Keratinocyte (primary cell): Measurements from ENCODE around the gene PJA1. TPM values are rescaled to one million over a fixed set of nuclear protein-coding genes. Genes with fewer than 3 reads are reported as not detected.

ENCODE experiments used
- DNase-seq: peaks from one replicate; pipeline ENCODE4 v3.0.0-alpha.2; 2011; ENCODE audit warnings: low read depth, missing footprints, low spot score
- FAIRE-seq: peaks from 2 replicates; lab custom pipeline; 2011; peaks lifted over from hg19 to GRCh38; lab: Jason Lieb, UNC
- H2AFZ ChIP-seq: 2 replicates; pipeline ENCODE4 v1.6.0; 2012; ENCODE audit warnings: low read length, control low read depth, inconsistent platforms; ENCODE audit not compliant: control insufficient read depth
- H3K27ac ChIP-seq: 2 replicates; pipeline ENCODE4 v1.5.1; 2011; ENCODE audit warnings: low read length; ENCODE audit not compliant: control insufficient read depth, insufficient read depth
- H3K27me3 ChIP-seq: 3 replicates; pipeline ENCODE4 v1.6.0; 2011; ENCODE audit warnings: low read length; ENCODE audit not compliant: control insufficient read depth, insufficient read depth; ENCODE audit errors: extremely low read depth
- H3K36me3 ChIP-seq, 2 experiments: 2 replicates in 1 of 2; 3 replicates in 1 of 2; pipeline ENCODE4 v1.5.1; 2011; ENCODE audit warnings: low read length in 2 of 2, mild to moderate bottlenecking in 1 of 2; ENCODE audit not compliant: control insufficient read depth in 2 of 2, insufficient read depth in 2 of 2; ENCODE audit errors: extremely low read depth in 1 of 2
- H3K4me1 ChIP-seq: 3 replicates; pipeline ENCODE4 v1.5.1; 2011; ENCODE audit warnings: low read length; ENCODE audit not compliant: control insufficient read depth, insufficient read depth; ENCODE audit errors: extremely low read depth
- H3K4me2 ChIP-seq: 3 replicates; pipeline ENCODE4 v1.6.0; 2011; ENCODE audit warnings: low read depth, low read length; ENCODE audit not compliant: control insufficient read depth, insufficient read depth; ENCODE audit errors: extremely low read depth
- H3K4me3 ChIP-seq, 3 experiments: fragments of 200-600 bp in 1 of 3; sonication (generic) in 1 of 3; 2 replicates in 2 of 3; 3 replicates in 1 of 3; pipeline ENCODE4 v1.5.1; 2011 to 2016; ENCODE audit warnings: low read length in 3 of 3, mild to moderate bottlenecking in 3 of 3, control low read depth in 2 of 3, inconsistent platforms in 1 of 3, low read depth in 1 of 3, mixed read lengths in 1 of 3, mixed run types in 1 of 3, moderate library complexity in 1 of 3; ENCODE audit not compliant: control insufficient read depth in 2 of 3, insufficient read depth in 2 of 3; ENCODE audit errors: extremely low read depth in 1 of 3
- H3K79me2 ChIP-seq: 2 replicates; pipeline ENCODE4 v1.6.0; 2012; ENCODE audit warnings: low read length; ENCODE audit not compliant: control insufficient read depth, insufficient read depth
- H3K9ac ChIP-seq: 3 replicates; pipeline ENCODE4 v1.6.0; 2011; ENCODE audit warnings: low read length; ENCODE audit not compliant: control insufficient read depth, insufficient read depth; ENCODE audit errors: extremely low read depth
- H3K9me1 ChIP-seq: 3 replicates; pipeline ENCODE4 v1.6.0; 2011; ENCODE audit warnings: low read length; ENCODE audit not compliant: control insufficient read depth, insufficient read depth; ENCODE audit errors: extremely low read depth
- H3K9me3 ChIP-seq: 2 replicates; pipeline ENCODE4 v1.5.1; 2012; ENCODE audit warnings: low read depth, low read length; ENCODE audit not compliant: control insufficient read depth
- H4K20me1 ChIP-seq: 3 replicates; pipeline ENCODE4 v1.6.0; 2011; ENCODE audit warnings: low read length; ENCODE audit not compliant: control insufficient read depth, insufficient read depth; ENCODE audit errors: extremely low read depth
- EZH2 ChIP-seq: IDR thresholded peaks from one replicate; pipeline ENCODE4 v1.6.1; 2012; ENCODE audit warnings: inconsistent platforms, mild to moderate bottlenecking, low read length, moderate library complexity
- dilution Hi-C: fragments of 300-500 bp; cut with MboI; formaldehyde crosslinking; loops from one replicate; pipeline ENCODE4 v1.7.0; 2020; ENCODE audit warnings: low sequenced_read_pairs; ENCODE audit not compliant: extremely low pct_ligation_motif_present
- polyA plus RNA-seq, 5 experiments: library from polyadenylated mRNA; depleted of rRNA in 3 of 5; stranded (reverse) in 3 of 5; stranded (forward) in 1 of 5; unstranded in 1 of 5; fragments of >200 nt; gene quantifications; 1 replicate in 1 of 5; 2 replicates in 3 of 5; 3 replicates in 1 of 5; pipeline versions ENCODE4 v1.2.1 to v1.2.3, GENCODE V29; 2011 to 2012; ENCODE audit warnings: missing spikeins in 2 of 5, low read depth in 1 of 5, low replicate concordance in 1 of 5
- TF ChIP-seq, protein P1 (sequence below), 3 experiments: IDR thresholded peaks in 1 of 3; conservative IDR thresholded peaks in 1 of 3; optimal IDR thresholded peaks in 1 of 3; 2 replicates in 2 of 3; 3 replicates in 1 of 3; pipeline versions ENCODE3 to v1.5.1; 2011; ENCODE audit warnings: low read length in 3 of 3, mild to moderate bottlenecking in 3 of 3, moderate library complexity in 2 of 3, control low read depth in 1 of 3, inconsistent platforms in 1 of 3; ENCODE audit not compliant: insufficient read depth in 2 of 3; ENCODE audit errors: extremely low read depth in 1 of 3

Gene PJA1
- polyA plus RNA-seq, 1 donor (not counting 4 experiments of a cell fraction or from before 2014, with no cell fraction given), result 19.2 TPM

DNA sequence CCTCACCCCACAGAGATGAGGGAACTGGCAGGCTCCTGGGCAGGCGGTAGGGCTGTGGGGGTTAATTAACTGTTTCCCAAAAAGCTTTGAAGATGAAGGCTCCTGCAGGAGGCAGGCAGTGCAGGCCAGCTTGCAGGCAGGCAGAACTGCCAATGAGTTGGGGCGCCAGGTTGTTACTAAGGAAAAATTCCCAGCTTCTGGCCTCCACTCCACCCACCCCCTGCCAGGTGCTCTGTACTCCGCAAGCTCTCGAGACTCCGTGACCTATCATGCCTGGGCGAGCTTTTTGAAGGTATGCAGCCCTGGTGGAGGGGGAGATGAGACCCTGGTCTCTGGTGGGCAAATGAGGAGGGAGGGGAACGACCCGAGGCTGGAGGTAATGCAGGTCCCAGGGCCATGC is 41.8 kb downstream of the PJA1 start:
- TF ChIP-seq, protein P1, sequence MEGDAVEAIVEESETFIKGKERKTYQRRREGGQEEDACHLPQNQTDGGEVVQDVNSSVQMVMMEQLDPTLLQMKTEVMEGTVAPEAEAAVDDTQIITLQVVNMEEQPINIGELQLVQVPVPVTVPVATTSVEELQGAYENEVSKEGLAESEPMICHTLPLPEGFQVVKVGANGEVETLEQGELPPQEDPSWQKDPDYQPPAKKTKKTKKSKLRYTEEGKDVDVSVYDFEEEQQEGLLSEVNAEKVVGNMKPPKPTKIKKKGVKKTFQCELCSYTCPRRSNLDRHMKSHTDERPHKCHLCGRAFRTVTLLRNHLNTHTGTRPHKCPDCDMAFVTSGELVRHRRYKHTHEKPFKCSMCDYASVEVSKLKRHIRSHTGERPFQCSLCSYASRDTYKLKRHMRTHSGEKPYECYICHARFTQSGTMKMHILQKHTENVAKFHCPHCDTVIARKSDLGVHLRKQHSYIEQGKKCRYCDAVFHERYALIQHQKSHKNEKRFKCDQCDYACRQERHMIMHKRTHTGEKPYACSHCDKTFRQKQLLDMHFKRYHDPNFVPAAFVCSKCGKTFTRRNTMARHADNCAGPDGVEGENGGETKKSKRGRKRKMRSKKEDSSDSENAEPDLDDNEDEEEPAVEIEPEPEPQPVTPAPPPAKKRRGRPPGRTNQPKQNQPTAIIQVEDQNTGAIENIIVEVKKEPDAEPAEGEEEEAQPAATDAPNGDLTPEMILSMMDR (optimal IDR thresholded peaks at IDR 0.05 in 1 of 3, IDR thresholded peaks at IDR 0.05 in 1 of 3, conservative IDR thresholded peaks at IDR 0.05 in 1 of 3; ENCODE audit: extremely low read depth in 1 of 3, insufficient read depth in 2 of 3, low read length in 3 of 3), result no peak
- no peak for TF ChIP-seq EZH2
- no peak for DNase-seq
- Histone ChIP-seq H3K9me3 (no peaks in the 10 kb centered on the region), H2AFZ (peak overlapping the region; percentile 34), H3K36me3 (no peaks in the 10 kb centered on the region), H4K20me1 (no peaks in the 10 kb centered on the region), H3K27me3 (no peaks in the 10 kb centered on the region), H3K4me3 (no peak overlapping the region), H3K9me1 (no peaks in the 10 kb centered on the region), H3K27ac (peak overlapping the region; percentile 39), H3K79me2 (no peaks in the 10 kb centered on the region), H3K4me2 (no peak overlapping the region), H3K9ac (no peak overlapping the region), H3K4me1 (peaks cover 13% of the 10 kb centered on the region)
- dilution Hi-C loops, result no loop called here
- no peak for FAIRE-seq

DNA sequence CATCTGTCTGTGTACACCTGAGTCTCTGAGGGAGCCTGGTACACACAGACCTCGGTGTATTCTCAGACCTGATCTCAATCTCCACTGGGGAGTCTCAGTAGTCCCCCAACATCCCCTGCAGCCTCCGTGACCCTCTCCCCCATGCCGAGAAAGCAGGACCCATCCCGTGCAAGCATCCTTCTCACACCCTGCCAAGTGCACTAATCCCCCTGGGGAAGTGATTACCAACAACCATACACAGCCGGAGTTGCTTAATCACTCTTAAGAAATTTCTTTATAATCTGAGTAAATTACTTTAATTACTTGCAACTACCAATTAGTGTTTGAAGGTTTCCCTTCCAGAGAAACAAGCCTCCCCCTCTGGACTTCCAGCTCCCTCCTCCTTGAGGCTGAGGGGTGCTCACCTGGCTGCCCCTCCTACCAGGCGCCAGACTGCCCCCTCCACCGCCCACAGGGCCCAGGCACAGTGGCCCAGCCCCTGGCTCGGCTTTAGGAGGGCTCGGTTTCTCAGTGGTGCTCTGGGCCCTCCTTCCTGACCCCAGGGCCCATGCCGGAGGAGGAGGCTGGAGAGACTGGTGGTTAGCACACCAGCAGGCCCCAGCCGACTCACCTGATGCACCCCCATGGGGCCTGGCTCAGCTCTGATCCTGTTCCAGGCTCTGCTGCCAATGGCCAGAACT is 43.8 kb downstream of the PJA1 start:
- dilution Hi-C loops, result no loop called here
- DNase-seq (no peak), FAIRE-seq (no peak)
- Histone ChIP-seq H4K20me1 (no peaks in the 10 kb centered on the region), H3K27me3 (no peaks in the 10 kb centered on the region), H3K36me3 (no peaks in the 10 kb centered on the region), H2AFZ (no peak overlapping the region), H3K9ac (no peak overlapping the region), H3K4me3 (no peak overlapping the region), H3K9me1 (no peaks in the 10 kb centered on the region), H3K4me2 (no peak overlapping the region), H3K27ac (no peak overlapping the region), H3K4me1 (peaks cover 15% of the 10 kb centered on the region), H3K79me2 (no peaks in the 10 kb centered on the region), H3K9me3 (no peaks in the 10 kb centered on the region)
- TF ChIP-seq, protein P1 (optimal IDR thresholded peaks at IDR 0.05 in 1 of 3, IDR thresholded peaks at IDR 0.05 in 1 of 3, conservative IDR thresholded peaks at IDR 0.05 in 1 of 3; ENCODE audit: extremely low read depth in 1 of 3, insufficient read depth in 2 of 3, low read length in 3 of 3), result no peak
- TF ChIP-seq EZH2, result no peak
